Right renal cortex interstitium (tissue), 3 donors: ENCODE measurements around the gene PDE7B. TPM values are rescaled to one million over a fixed set of nuclear protein-coding genes. Genes with fewer than 3 reads are reported as not detected.

ENCODE experiments used
- DNase-seq, 3 donors: peaks; one replicate each; pipeline ENCODE4 v3.0.0-alpha.2; 2013; ENCODE audit warnings: low read depth in 3 of 3, low spot score in 2 of 3
- polyA plus RNA-seq, 3 donors: library from polyadenylated mRNA; unstranded; fragments of 120-200 nt; gene quantifications; one replicate each; pipeline ENCODE4 v1.2.1, GENCODE V29; 2013; ENCODE audit not compliant: insufficient read length in 3 of 3

The PDE7B gene
- polyA plus RNA-seq, 3 donors: 8.3 to 9.2 (median 8.7) TPM

- no peak for DNase-seq
These were observed 318.1 kb downstream of the PDE7B start for GRCh38 chr6:136169394-136170148.

GRCh38 chr6:136171231-136171630 lies 319.7 kb downstream of the PDE7B start:
- DNase-seq: no peak

GRCh38 chr6:136173519-136174507 lies 322.3 kb downstream of the PDE7B start:
- DNase-seq: no peak

GRCh38 chr6:136174510-136174909 lies 323.0 kb downstream of the PDE7B start:
- no peak for DNase-seq

GRCh38 chr6:136175873-136176272 lies 324.4 kb downstream of the PDE7B start:
- no peak for DNase-seq

- DNase-seq: no peak
These were observed 327.2 kb downstream of the PDE7B start for GRCh38 chr6:136178749-136179148.

- DNase-seq: no peak
These were observed 329.4 kb downstream of the PDE7B start for GRCh38 chr6:136180704-136181511.

GRCh38 chr6:136181512-136181833 lies 330.0 kb downstream of the PDE7B start:
- no peak for DNase-seq

GRCh38 chr6:136181861-136182260 lies 330.4 kb downstream of the PDE7B start:
- no peak for DNase-seq

- no peak for DNase-seq
These were observed 333.2 kb downstream of the PDE7B start for GRCh38 chr6:136184738-136185137.

GRCh38 chr6:136186363-136186762 lies 334.9 kb downstream of the PDE7B start:
- no peak for DNase-seq

GRCh38 chr6:136188486-136188885 lies 337.0 kb downstream of the PDE7B start:
- DNase-seq: no peak

- no peak for DNase-seq
These were observed 337.6 kb downstream of the PDE7B start for GRCh38 chr6:136189104-136189503.

GRCh38 chr6:136191606-136192312 lies 340.3 kb downstream of the PDE7B start:
- DNase-seq: no peak

- no peak for DNase-seq
These were observed 341.4 kb downstream of the PDE7B start for GRCh38 chr6:136192902-136193301.

- no peak for DNase-seq
These were observed 350.2 kb downstream of the PDE7B start for GRCh38 chr6:136201732-136202131.

GRCh38 chr6:136208783-136209182 lies 357.3 kb downstream of the PDE7B start:
- no peak for DNase-seq

GRCh38 chr6:136209496-136209895 lies 358.0 kb downstream of the PDE7B start:
- no peak for DNase-seq

GRCh38 chr6:136210398-136211165 lies 359.1 kb downstream of the PDE7B start:
- no peak for DNase-seq

GRCh38 chr6:136212608-136213007 lies 361.1 kb downstream of the PDE7B start:
- no peak for DNase-seq
